HFFc6 (cell line): ENCODE data around the gene KCNF1. TPM values are rescaled to one million over a fixed set of nuclear protein-coding genes. Genes with fewer than 3 reads are reported as not detected.

Experiments used
- DNase-seq: peaks from one replicate; pipeline ENCODE4 v3.0.0-alpha.2; 2018
- H3K27ac Mint-ChIP-seq: 2 replicates; pipeline ENCODE4 v1.8.0; 2020; ENCODE audit warnings: mild to moderate bottlenecking, mixed read lengths
- H3K27me3 Mint-ChIP-seq: 2 replicates; pipeline ENCODE4 v1.8.0; 2021; ENCODE audit warnings: mild to moderate bottlenecking, moderate library complexity, mixed read lengths; ENCODE audit not compliant: insufficient read depth
- H3K36me3 Mint-ChIP-seq: 2 replicates; pipeline ENCODE4 v1.8.0; 2021; ENCODE audit warnings: low read depth, mixed read lengths
- H3K4me1 Mint-ChIP-seq: 2 replicates; pipeline ENCODE4 v1.8.0; 2020; ENCODE audit warnings: low read depth, mixed read lengths
- H3K4me3 Mint-ChIP-seq: 2 replicates; pipeline ENCODE4 v1.8.0; 2020; ENCODE audit warnings: mild to moderate bottlenecking, moderate library complexity, mixed read lengths
- H3K9me3 Mint-ChIP-seq: 2 replicates; pipeline ENCODE4 v1.8.0; 2020; ENCODE audit warnings: mild to moderate bottlenecking, mixed read lengths
- CTCF ChIP-seq: fragments of 200-600 bp; sonication (generic); IDR thresholded peaks from 2 replicates; pipeline ENCODE4 v1.5.0; 2021; ENCODE audit warnings: antibody characterized with exemption, mild to moderate bottlenecking
- total RNA-seq, 6 experiments: library from RNA; stranded (reverse); fragmentation: NEBNext Ultra II Directional; extraction: Animal tissue kit (Norgen Biotek cat#: 25700); gene quantifications; 2 replicates in 1 of 6; 3 replicates in 5 of 6; pipeline ENCODE4 v1.2.3, GENCODE V29; 2021

KCNF1 gene
- total RNA-seq, 6 experiments from 2014 or later: 0.14 to 0.26 (median 0.18) TPM; not detected in 3

- no peak for DNase-seq
- Mint-ChIP-seq H3K9me3 (peaks cover 25% of the 10 kb centered on the region), H3K27ac (no peak overlapping the region), H3K36me3 (peaks cover 28% of the 10 kb centered on the region), H3K4me1 (peaks cover 16% of the 10 kb centered on the region), H3K27me3 (peaks cover 10% of the 10 kb centered on the region), H3K4me3 (no peak overlapping the region)
- no peak for TF ChIP-seq CTCF
Observed at GRCh38 chr2:10941383-10941782, 29.6 kb downstream of the KCNF1 start.

GRCh38 chr2:10944799-10945198, 33.1 kb downstream of the KCNF1 start:
- Mint-ChIP-seq H3K4me1 (peaks cover 16% of the 10 kb centered on the region), H3K27me3 (peaks cover 9% of the 10 kb centered on the region), H3K4me3 (no peak overlapping the region), H3K27ac (no peak overlapping the region), H3K9me3 (peaks cover 8% of the 10 kb centered on the region), H3K36me3 (peaks cover 7% of the 10 kb centered on the region)
- DNase-seq: no peak
- no peak for TF ChIP-seq CTCF

- Mint-ChIP-seq H3K27ac (no peak overlapping the region), H3K27me3 (peaks cover 18% of the 10 kb centered on the region), H3K9me3 (peaks cover 3% of the 10 kb centered on the region; the same call in 1 of the 2 replicates), H3K4me3 (no peak overlapping the region), H3K36me3 (0 out of 2 replicates have a peak, but pooled peaks cover 4% of the 10 kb centered on the region), H3K4me1 (peaks cover 16% of the 10 kb centered on the region)
- no peak for TF ChIP-seq CTCF
- no peak for DNase-seq
Observed at GRCh38 chr2:10946394-10946793, 34.7 kb downstream of the KCNF1 start.

GRCh38 chr2:10947005-10947440, 35.3 kb downstream of the KCNF1 start:
- peak; percentile 51 for DNase-seq
- peak overlapping the region; percentile 77 for H3K4me3 Mint-ChIP-seq
- peaks cover 3% of the 10 kb centered on the region; the same call in 1 of the 2 replicates for H3K9me3 Mint-ChIP-seq

GRCh38 chr2:10947446-10948187, 35.9 kb downstream of the KCNF1 start:
- TF ChIP-seq CTCF: no peak
- Mint-ChIP-seq H3K36me3 (0 out of 2 replicates have a peak, but pooled peaks cover 4% of the 10 kb centered on the region), H3K27ac (no peak overlapping the region), H3K4me1 (peaks cover 16% of the 10 kb centered on the region), H3K27me3 (peaks cover 23% of the 10 kb centered on the region), H3K4me3 (peak overlapping the region; percentile 77), H3K9me3 (peaks cover 3% of the 10 kb centered on the region; the same call in 1 of the 2 replicates)
- no peak for DNase-seq

More at GRCh38 chr2:10947005-10947440, 35.3 kb downstream of the KCNF1 start:
- no peak for TF ChIP-seq CTCF
- Mint-ChIP-seq H3K36me3 (0 out of 2 replicates have a peak, but pooled peaks cover 4% of the 10 kb centered on the region), H3K27me3 (peaks cover 20% of the 10 kb centered on the region), H3K4me1 (peaks cover 16% of the 10 kb centered on the region), H3K27ac (no peak overlapping the region)
